ENCODE results near the gene FAM174C.
A peak's percentile ranks its signal among the peaks of the same experiment; 100 is the strongest.

Gene FAM174C

DNA sequence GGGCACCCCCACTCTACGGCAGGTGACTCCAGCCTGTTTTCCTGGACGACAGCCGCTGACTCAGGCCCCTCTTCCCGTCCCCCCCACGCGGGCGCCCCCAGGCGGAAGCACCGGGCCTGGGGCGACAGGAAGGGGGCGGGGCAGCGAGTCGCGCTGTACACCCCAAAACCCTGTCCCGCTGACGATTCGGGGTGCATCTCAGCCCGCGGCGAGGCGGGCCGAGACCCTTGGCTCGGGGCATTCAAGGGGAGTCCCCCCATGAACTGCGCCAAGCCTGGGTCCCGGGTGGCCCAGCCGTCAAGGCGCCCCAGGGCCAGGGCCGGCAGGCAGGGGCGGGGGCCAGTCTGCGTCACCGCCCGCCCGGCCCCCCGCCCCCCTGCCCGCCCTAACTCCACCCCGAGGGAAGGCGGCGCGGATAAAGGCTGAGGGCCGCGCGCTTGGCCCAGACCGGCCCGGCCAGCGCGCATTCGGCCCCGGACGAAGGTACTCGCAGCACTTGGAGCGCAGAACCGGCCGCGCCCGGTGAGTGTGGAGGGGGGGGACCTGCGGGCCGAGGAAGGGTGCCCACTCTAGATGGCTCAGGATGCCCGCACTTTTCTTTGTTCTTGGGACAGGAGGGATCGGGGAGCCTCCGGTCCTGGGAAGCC lies 27.1 kb upstream of the FAM174C start, which contains the start of gene MIDN:
Gene MIDN, plus strand, starts transcription at position 445 of the 647 bp plus-strand sequence. CDS start 1,714 bp downstream, outside the sequence.
- DNase-seq (ENCODE audit: low read depth), result no peak
- TF ChIP-seq, protein P1, sequence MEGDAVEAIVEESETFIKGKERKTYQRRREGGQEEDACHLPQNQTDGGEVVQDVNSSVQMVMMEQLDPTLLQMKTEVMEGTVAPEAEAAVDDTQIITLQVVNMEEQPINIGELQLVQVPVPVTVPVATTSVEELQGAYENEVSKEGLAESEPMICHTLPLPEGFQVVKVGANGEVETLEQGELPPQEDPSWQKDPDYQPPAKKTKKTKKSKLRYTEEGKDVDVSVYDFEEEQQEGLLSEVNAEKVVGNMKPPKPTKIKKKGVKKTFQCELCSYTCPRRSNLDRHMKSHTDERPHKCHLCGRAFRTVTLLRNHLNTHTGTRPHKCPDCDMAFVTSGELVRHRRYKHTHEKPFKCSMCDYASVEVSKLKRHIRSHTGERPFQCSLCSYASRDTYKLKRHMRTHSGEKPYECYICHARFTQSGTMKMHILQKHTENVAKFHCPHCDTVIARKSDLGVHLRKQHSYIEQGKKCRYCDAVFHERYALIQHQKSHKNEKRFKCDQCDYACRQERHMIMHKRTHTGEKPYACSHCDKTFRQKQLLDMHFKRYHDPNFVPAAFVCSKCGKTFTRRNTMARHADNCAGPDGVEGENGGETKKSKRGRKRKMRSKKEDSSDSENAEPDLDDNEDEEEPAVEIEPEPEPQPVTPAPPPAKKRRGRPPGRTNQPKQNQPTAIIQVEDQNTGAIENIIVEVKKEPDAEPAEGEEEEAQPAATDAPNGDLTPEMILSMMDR (IDR thresholded peaks at IDR 0.05; ENCODE audit: control insufficient read depth, insufficient read depth, low read depth, low read length, missing control alignments), result peak; percentile 30
- peak within 1 kb of the TSS; percentile 68 for H3K4me3 ChIP-seq (ENCODE audit: control insufficient read depth, low read depth, low read length)

DNA sequence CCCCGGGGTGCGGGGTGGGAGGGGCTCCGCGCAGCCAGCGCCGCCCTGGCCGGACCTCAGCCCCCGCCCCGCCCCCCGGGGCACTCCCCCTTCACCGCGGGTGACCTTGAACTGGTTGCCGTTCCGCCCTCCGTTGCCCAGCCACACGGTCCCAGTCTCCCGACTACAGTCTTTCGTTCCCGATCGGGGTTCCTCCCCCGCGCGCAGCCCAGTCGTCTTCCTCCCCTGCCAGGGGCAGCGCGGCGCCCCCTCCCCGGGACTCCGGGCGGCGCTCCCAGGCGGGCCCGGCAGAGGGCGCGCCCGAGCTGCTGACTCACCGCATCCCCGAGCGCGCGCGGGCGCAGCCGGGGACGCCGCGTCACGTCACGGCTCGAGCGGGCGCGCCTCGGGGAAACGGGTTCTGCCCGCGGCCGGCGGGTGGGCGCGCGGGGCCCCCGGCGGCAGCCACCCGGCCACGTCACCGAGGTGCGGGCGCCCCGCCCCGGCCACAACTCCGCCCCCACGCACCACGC lies 26.5 kb upstream of the FAM174C start:
- TF ChIP-seq, protein P1 (IDR thresholded peaks at IDR 0.05; ENCODE audit: control insufficient read depth, insufficient read depth, low read depth, low read length, missing control alignments), result peak; percentile 42
- no peak for DNase-seq (ENCODE audit: low read depth)
- peak overlapping the region; percentile 68 for H3K4me3 ChIP-seq (ENCODE audit: control insufficient read depth, low read depth, low read length)

DNA sequence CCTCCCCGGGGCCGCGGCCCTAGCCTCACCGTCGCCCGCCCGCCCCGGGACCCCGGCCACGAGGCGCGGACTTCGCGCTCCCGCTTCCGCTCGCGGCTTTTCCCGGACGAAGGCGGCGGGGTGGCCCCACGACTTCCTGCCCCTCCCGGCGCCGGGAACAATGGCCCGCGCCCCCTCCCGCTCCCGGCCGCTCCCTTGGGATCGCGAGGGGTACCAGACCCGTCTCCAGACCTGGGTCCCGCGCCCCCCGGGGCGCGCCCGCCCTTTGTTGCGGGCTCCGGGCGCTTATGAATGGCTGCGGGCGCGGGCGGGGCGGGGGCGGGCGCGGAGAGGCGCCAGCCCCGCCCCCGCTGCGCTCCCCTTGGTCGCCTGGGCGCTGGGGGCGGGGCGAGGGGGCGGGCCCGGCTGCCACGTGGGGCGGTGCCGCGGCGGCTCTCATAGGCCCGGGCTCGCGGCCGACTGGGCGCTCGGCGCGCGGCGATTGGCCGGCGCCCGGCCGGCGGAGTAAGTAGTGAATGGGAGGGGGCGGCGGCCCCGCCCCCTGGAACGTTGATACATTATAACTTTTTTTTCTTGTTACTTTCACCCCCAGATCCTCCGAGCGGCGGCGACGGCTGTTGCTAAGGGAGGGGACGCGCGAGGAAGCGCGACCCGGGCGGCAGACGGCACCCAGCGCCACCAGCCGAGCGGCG lies 25.9 kb upstream of the FAM174C start:
- peak overlapping the region; percentile 68 for H3K4me3 ChIP-seq (ENCODE audit: control insufficient read depth, low read depth, low read length)
- peak; percentile 87 for DNase-seq (ENCODE audit: low read depth)
- TF ChIP-seq, protein P1 (IDR thresholded peaks at IDR 0.05; ENCODE audit: control insufficient read depth, insufficient read depth, low read depth, low read length, missing control alignments), result no peak

DNA sequence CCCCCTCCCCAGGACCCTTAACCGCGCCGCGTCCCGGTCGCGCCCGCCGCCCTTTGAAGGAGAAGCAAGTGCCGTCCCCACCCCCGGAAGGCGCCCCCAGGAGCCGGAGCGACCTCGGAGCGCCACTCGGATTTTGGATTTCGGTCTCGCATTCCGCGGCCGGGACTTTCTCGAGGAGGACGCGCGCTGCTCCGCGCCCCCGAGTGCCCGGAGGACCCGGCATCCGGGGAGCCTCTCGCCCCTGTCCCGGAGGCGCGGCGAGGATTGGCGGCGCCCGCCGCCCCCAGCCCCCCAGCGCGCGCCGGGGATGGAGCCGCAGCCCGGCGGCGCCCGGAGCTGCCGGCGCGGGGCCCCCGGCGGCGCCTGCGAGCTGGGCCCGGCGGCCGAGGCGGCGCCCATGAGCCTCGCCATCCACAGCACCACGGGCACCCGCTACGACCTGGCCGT lies 25.3 kb upstream of the FAM174C start:
- no peak for DNase-seq (ENCODE audit: low read depth)
- TF ChIP-seq, protein P1 (IDR thresholded peaks at IDR 0.05; ENCODE audit: control insufficient read depth, insufficient read depth, low read depth, low read length, missing control alignments), result no peak
- peak overlapping the region; percentile 56 for H3K4me3 ChIP-seq (ENCODE audit: control insufficient read depth, low read depth, low read length)

DNA sequence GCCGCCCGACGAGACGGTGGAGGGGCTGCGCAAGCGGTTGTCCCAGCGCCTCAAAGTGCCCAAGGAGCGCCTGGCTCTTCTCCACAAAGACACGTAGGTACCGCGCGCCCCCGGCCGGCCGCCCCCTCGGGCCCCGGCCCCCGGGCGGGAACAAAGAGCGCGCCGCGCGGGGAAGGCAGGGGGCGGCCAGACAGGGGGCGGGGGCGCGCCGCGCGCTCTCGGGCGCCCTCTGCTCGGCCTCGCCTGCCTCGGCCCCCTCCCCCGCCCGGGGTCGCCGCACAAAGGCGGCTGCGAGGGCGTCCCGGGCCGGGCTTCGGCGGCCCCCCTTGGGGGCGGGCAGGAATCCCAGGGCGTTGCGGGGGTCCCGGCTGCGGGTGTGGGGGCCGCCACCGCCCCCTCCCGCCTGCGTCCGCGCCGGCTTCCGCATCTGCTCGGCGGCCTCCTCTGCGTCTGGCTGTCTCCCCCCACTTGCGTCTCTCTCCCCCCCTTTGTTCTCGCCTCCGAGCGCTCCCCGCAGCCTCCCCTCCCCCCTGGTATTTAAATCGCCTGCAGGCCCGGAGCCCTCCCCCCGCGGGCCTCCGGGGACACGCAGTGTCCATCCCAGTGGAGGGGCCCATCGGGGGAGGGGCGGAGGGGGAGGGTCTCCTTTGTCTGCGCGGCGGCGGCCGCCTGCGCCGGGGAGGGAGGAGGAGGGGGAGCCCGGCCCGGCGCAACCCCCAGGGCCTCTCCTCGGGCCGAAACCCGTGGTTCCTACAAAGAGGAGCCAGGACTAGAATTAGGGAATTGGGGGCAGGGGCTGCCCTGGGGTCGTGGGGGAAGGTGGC lies 24.7 kb upstream of the FAM174C start:
- no peak for DNase-seq (ENCODE audit: low read depth)
- H3K4me3 ChIP-seq (ENCODE audit: control insufficient read depth, low read depth, low read length), result peak overlapping the region; percentile 56
- TF ChIP-seq, protein P1 (IDR thresholded peaks at IDR 0.05; ENCODE audit: control insufficient read depth, insufficient read depth, low read depth, low read length, missing control alignments), result no peak
